ENCODE data around the gene CNOT1.
"Not testable (repeated sequence)": the region's sequence is repeated elsewhere in the genome, so short reads cannot be mapped to it uniquely, and the experiment has no call there.

Gene CNOT1

DNA sequence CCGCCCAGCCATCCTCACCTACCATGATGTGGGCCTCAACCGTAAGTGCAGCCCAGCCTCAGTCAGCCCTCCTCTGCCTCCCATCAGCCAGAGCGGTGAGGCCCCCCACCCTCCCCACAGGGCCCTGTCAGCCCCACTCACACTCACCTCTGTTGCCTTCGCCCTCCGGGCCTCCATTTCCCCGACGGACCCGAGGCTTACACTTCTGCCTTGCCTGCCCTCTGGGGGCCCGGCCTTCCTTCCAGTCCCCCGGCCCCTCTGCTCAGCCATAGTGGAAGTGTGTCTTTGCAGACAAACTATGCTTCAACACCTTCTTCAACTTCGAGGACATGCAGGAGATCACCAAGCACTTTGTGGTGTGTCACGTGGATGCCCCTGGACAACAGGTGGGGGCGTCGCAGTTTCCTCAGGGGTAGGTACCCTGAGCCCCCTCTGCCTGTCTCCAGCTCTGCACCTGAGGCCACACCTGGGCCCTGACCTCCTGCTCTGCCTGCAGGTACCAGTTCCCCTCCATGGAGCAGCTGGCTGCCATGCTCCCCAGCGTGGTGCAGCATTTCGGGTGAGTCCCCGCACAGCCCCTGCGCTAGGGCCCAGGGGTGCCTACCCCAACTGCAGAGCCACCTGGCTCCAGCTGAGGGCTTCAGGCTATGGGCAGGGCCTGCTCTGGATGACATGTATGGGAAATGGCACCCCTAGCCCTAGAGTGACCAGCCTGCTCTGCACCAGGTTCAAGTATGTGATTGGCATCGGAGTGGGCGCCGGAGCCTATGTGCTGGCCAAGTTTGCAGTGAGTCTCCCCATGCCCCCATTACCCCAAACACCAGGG, 125.5 kb downstream of the CNOT1 start:
- no peak for DNase-seq (ENCODE audit: low read depth in 2 of 2, low spot score in 1 of 2)

DNA sequence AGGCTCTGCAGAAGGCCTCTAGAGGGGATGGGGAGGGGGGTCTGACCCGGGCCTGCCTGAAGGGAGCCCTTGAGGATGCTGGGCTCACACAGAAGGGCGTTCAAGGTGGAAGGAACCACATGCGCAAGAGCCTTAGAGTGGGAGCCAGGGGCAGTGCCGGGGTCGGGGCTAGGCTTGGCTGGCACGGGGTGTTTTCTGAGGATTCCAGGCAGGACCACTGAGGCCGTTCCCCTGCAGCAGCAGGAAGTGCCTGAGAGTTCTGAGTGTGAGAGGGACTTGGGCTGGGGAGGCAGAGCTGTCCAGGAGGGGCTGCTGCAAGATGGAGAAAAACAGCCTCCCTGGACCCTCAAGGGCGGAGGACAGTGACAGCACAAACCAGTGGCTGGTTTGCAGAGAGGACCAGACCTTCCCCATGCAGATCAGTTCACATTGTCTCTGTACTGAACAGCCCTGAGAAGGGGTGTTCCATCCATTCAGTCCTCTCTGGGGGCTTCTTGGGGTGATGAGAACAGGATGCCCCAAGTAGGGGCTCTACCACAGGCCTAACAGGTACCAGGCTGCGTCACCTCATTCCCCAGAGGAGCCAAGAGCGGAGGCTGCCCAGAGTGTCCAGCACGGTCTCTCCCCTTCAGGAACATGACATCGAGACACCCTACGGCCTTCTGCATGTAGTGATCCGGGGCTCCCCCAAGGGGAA, 126.3 kb downstream of the CNOT1 start:
- DNase-seq (ENCODE audit: low read depth in 2 of 2, low spot score in 1 of 2), result no peak

DNA sequence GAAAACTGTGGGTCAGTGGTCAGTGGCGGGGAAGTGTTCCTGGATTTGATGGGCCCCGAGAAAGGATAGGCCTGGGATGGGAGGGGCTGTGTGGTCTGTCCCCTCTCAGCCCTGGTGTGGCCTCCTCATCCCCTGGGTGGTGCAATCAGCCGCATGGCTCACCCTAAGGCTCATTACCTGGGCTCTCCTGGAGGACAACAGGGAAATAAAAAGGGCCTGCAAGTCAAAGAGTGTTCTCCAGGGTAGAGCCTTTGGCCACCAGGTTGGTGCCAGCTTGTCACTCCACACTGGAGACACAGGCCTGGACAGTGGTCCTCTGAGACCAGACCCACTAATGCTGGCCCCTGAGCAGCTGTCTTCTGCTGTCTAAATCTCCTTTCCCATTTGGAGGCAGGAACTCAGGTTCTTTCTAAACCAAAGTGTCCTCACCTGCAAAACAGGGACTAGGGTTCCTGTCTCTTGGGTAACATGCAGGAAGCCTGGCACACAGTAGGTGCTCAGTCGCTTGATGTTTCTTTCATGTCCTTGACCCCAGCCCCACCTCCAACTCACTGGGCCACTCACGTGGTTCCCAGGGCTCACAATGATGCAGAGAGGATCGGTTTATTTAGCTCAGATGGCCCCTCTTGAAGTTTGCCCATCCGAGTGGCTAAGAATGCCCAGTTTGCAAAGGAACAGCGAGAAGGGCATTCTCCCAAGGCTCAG, 127.3 kb downstream of the CNOT1 start:
- DNase-seq (ENCODE audit: low read depth in 2 of 2, low spot score in 1 of 2), result no peak

DNA sequence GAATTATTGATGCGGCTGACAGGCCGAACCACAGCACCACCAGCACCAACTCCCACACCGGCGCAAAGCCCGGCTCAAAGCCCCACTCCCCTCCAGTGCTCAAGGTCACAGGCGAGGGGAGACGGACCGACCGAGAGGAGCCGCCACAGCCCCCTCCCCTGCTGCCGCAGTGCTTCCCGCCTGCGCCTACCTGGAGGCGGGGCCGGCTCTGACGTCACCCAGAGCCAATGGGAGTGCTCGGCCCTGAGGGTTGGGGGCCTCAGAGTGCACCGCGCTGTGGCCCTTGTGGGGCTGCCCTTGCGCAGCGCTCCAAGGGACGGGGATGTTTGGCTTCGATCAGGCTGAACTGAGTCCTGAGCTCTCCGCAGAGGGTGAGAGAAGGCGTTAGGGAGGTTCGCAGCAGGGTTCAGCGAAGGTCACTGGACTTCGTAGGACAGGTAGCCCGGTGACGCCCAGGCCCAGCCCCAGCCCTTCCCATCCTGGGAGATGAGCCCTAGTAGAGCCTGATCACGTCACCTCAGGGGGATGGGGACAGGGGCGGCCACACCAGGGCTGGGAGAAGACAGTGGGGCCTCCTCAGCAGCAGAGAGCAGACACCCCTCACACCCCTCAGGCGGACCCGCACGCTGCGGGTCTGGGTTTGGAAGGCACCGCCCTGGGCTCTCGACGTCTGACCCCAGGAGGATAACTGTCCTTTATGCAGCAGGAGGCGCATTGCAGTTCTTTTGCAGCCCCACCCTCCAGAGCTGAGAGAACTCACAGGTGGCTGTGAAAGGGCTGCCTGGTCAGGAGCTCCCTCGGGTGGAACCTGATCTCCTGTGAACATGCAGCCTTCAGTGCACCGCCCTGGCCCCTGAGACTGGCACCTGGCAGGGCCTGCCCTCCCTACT, 128.1 kb downstream of the CNOT1 start:
- DNase-seq (ENCODE audit: low read depth in 2 of 2, low spot score in 1 of 2), result no peak

DNA sequence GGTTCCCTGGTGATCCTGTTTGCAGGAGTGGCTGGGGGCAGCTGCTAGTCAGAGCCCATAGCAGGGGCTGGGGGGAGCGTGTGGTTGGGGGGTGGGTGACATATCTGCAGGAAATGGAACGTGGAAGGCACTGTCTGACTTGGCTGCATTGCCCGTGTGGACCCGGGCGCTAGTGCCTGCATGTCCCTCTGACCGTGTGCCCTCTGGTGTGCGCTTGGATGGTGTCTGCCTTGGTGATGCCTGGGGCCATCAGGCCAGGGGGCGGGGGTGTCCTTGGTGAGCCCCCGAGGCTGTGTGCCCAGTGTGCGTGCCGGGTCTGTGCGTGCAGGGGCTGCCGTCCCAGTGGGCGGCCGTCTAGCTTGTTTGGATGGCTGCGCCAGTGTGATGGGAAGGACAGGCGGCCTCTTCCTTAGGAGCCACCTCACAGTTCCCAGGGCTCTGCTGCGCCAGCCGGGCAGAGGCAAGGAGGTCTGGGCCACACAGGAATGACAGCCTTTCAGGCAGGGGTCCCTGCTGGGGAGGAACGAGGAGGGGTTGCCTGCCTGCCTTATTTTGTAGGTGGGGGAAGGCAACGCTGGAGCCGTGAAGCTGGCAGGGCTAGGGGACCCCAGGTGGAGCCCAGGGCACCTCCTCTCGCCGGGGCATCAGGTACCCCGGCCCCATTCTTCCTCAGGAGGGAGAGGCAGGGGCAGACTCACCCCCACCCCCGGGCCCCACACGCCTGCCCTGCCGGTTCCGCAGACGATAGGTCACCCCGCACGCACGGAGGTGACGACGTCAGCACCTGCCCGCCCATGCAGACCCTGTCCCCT, 129.0 kb downstream of the CNOT1 start:
- no peak for DNase-seq (ENCODE audit: low read depth in 2 of 2, low spot score in 1 of 2)

DNA sequence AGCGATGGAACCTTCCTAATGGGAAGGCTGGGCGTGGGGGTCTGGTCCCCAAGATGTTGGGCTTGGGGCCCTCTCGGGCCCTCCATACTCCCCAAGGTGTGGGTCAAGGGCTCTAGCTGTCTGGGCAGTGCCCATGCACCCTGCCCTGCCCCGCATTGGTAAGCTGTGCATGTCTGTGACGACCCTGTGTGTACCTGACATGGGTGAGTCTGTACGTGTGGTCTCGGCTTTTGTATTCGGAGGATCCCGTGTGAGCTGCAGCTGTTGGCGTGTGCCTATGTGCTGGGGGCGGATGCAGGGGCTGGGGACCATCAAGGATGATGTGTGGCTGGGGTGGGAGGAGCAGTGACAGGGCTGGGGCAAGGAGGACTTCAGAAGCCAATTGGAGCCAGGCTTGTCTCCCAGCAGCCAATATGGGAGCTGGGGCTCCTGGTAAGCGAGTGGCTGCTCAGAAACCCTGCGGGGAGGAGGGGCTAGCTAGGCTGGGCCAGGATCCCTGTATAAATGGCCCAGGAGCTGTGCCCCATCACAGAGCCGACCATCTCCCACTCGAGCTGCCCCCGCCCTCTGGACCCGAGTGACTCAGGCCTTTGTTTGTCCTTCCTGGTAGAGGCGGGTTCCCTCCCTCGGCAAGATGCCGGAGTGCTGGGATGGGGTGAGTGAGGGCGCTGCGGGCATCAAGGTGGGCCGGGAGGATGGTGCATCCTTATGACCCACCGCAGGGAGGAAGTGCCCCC, 129.8 kb downstream of the CNOT1 start, which contains the start of gene NDRG4:
Gene NDRG4, plus strand, starts transcription at position 529 of the 737 bp plus-strand sequence. Its CDS starts 106 bp downstream, at position 635.
- no peak for DNase-seq (ENCODE audit: low read depth in 2 of 2, low spot score in 1 of 2)

DNA sequence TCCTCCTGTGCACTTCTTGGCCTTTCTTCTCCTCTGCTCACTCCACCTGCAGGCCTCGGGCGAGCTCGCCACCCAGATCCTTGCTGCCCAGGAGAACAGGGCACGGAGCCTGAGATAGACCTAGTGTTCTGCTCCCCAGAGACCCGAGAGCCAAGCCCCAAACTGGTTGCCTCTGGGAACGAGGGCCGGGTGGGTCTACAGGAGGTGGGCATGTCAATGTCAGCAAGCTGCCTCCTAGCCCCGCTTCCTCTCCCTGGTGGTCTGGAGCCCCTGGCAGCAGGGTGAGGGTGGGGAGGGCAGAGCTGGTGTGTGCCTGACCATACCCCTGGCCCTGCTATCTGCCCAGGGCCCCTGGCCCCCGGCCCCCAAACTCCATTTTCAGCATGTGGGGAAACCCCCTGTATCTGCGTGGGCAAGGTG, 130.5 kb downstream of the CNOT1 start:
- DNase-seq (ENCODE audit: low read depth in 2 of 2, low spot score in 1 of 2), result no peak

DNA sequence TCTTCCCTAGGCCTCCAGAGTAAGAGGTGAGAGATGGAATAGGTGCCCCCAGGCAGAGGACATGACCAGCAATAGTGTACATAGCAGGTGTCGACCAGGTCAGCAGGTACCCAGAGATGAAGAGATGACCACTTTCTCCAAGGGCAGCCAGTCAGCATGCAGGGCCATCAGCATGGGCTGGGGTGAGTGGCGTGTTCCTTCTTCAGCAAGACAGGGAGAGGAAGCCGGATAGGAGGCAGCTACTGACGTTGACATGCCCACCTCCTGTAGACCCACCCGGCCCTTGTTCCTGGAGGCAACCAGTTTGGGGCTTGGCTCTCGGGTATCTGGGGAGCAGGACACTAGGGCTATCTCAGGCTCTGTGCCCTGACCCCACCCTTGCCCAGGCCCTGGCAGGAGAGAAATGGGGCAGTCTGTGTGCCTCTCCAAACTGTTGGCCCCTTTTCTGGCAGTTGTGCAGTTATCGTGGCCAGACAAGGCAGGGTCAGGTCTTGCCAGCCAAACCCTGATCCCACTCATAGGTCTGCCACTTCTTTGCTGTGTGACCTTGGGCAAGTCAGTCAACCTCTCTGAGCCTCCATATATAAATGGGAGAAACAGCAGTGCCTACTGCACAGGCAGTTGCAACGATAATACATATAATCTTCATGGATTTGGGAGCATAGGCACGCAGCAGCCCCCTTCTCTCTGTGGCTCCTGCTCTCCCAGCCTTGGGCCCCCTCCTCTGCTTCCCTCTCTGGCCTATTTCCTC, 131.1 kb downstream of the CNOT1 start:
- no peak for DNase-seq (ENCODE audit: low read depth in 2 of 2, low spot score in 1 of 2)

DNA sequence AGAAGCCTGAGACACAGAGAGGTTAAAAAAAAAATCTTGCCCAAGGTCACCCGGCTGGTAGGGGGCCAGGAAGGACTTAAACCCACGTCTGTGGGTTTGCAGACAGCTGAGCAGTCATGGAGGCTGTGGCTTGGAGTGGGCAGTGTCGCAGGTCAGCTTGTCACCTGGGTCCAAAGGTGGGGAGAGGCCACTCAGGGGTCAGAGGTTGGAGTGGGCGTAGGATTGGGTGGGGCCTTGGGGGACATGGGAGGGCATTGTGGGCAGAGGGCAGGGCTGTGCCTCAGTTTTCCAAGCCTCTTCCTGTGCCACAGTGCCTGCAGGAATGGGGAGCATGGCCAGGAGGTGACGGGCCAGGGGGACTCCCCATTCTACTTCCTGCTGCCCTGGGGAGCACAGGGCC, 131.7 kb downstream of the CNOT1 start:
- DNase-seq (ENCODE audit: low read depth in 2 of 2, low spot score in 1 of 2), result no peak

DNA sequence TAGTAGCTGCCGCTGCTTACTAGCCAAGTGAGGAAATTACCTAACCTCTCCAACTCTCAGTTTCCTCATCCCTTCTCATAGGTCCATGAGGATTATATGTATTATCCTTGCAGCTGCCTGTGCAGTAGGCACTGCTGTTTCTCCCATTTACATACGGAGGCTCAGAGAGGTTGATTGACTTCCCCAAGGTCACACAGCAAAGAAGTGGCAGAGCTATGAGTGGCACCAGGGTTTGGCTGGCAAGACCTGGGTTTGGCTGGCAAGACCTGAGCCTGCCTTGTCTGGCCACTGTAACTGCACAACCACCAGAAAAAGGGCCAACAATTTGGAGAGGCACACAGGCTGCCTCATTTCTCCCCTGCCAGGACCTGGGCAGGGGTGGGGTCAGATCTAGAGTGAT, 132.2 kb downstream of the CNOT1 start:
- no peak for DNase-seq (ENCODE audit: low read depth in 2 of 2, low spot score in 1 of 2)

DNA sequence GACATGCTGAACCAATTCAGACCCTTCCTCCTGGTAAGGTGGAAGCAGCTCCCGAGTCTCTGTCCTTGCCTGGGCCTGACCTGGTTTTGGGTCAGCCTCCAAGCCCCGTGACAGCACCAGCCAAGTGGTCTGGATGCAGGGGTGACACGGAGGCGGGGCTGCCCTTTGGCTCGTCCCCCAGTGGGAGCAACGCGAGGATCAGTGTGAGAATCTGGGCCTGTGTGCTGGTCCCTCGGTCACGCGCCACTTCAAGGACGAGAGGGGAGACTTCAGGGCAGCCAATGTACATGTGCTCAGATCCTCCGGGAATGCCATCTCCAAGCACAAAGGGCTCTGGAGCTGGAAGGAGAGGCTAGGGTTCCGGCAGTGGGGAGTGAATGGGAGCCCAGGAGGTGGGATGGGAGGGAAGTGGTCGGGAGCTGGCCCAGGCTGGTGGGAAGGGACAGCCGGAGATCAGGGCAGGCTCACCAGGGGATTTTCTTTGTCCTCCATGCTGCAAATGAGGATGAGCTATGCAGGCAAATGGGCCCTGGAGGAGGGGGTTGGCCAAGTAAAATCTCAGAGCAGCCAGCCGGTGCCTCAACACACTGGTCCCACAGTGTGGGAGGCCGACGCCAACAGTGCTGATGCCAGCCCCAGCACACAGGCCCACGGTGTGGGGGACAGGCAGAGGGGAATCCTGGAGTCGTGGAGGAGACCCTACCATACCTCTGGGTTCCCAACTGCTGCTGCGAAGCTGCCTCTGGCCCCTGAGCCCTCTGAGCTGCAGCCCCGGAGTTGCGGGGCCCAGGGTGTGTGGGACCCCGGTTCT, 133.9 kb downstream of the CNOT1 start:
- DNase-seq (ENCODE audit: low read depth in 2 of 2, low spot score in 1 of 2), result no peak

DNA sequence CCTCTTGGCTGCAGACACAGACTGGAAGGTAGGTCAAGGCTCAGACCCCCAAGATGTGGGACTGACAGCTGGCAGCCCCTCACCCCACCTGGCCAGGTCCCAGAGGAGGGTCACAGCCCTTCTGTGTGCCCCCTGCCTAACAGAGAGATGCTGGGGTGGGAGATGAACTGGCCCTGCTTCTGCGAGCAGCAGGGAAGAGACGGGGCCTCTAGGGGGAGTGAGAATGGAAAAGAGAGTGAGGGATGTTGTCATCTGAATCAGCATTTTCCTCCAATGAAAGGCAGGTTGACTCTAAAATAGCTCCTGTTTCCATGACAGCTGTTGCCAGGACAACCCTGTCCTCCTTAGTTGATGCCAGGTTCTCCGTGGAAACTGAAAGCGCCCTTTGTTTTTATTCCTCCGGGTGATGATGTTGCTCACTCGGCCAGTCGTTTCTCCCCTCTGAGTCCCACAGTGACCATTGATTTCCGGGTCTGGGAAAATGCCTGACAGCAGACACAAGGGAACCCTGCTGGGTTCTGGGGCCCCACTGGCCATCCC, 134.6 kb downstream of the CNOT1 start:
- DNase-seq (ENCODE audit: low read depth in 2 of 2, low spot score in 1 of 2), result no peak

DNA sequence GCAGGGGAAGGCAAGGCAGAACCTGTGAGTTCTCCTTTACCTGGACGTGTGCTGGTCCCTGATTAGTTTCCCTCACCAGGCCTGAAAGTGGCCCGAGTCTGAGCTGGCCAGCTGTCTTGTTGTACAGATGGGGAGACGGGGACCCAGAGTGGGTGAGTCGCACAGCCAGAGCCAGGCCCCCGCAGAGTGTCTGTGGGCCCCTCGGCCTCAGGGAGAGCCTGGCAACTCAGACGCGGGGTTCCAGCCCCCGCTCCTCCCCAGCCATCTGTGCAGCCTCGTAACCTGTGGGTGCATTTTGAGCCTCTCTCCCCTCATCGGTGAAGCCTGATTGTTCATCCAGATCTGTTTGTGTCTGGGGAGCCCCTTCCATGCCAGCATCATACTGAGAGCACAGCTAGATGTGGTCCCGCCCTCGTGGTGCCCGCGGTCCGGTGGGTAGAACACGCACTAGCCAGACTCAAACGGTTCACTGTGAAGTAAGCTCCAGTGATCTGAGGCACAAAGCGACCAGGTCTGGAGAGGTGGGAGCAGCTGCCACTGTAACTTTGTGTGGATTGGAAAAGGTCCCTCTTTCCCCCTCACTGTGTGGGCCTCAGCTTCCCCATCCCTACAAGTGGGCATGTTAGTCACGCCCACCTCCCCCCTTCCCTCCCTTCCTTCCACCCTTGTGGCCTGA, 135.7 kb downstream of the CNOT1 start:
- no peak for DNase-seq (ENCODE audit: low read depth in 2 of 2, low spot score in 1 of 2)

DNA sequence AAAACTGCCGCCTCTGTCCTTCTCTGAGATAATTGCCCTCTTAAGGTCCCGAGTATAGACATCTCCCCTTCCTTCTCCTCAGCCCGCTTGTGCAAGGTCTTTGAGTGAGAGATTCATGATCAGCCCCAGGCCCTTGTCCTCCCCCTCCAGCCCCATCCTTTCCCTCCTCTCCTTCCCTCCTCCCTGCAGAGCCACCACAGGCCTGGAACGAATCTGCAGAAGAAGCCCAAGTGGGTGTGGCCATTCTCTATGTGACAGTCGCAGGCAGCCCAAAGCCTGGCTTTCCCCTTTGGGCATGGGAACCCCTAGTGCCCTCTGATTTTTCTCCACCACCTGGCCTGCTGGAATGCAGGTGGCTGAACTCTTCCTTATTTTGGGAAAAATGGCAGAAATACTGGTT, 136.9 kb downstream of the CNOT1 start:
- DNase-seq (ENCODE audit: low read depth in 2 of 2, low spot score in 1 of 2), result no peak

DNA sequence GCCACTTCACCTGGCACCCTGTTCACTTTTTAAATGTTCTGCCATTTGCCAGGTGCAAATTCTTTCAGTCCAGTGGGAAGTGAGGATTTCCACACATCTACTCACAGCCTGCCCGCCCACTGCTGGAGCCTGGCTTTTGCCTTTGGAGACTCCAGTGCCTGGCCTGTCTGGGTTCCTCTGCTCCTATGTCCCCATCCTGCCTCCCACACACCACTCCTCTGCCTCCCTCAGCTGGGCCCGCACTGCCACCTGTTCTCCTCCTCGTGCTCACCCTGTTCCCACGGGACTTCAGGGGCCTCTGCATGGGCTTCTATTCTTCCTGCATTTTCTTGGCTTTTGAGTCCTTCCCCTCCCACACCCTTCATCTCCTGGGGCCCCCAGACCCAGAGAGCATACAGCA, 137.6 kb downstream of the CNOT1 start:
- no peak for DNase-seq (ENCODE audit: low read depth in 2 of 2, low spot score in 1 of 2)

DNA sequence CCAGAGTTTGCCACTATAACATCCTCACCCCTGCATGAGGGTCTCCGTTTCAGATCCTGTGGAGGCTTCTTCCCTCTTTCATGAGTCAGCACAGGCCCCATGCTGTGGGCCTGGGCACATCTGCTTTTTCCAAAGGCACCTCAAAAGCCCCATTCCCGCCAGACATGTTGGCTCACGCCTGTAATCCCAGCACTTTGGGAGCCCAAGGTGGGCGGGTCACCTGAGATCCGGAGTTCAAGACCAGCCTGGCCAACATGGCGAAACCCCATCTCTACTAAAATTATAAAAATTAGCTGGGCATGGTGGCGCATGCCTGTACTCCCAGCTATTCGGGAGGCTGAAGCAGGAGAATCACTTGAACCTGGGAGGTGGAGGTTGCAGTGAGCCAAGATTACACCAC, 139.1 kb downstream of the CNOT1 start:
- DNase-seq (ENCODE audit: low read depth in 2 of 2, low spot score in 1 of 2), result not testable (repeated sequence)

DNA sequence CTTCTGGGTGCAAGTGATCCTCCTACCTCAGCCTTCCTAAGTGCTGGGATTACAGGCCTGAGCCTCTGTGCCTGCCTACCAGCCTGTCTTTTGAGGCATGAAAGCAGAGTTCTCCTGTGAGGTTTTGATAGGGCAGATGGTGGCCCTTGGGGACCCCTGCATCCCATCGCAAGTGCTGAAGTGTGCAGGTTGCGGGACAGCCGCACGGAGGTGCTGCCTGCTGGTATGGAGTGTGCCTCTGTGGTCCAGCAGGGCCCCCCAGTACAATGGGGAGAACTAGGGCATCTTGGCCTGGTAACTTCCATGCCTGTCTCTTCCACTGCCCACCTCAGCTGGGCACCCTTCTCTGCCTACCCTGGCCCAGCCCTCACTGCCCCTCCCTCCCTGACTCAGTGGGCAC, 139.6 kb downstream of the CNOT1 start:
- no peak for DNase-seq (ENCODE audit: low read depth in 2 of 2, low spot score in 1 of 2)

Measured in stimulated activated CD8-positive, alpha-beta memory T cell treated with anti-CD3 and anti-CD28 coated beads, Interleukin-4, amount 100 ng/mL, for 1 hour (primary cell).